Muscle of leg (tissue), 11 donors: ENCODE data around the gene PDE3A. TPM values are rescaled to one million over a fixed set of nuclear protein-coding genes. Genes with fewer than 3 reads are reported as not detected.
"Not testable (repeated sequence)": the region's sequence is repeated elsewhere in the genome, so short reads cannot be mapped to it uniquely, and the experiment has no call there.

ENCODE experiments used
- DNase-seq: peaks from one replicate; pipeline ENCODE4 v3.0.0; 2013
- H3K27ac ChIP-seq: one replicate; pipeline ENCODE4 v1.5.1; 2013; ENCODE audit warnings: mild to moderate bottlenecking, low read length, control low read depth
- H3K27me3 ChIP-seq: one replicate; pipeline ENCODE4 v1.6.1; 2013; ENCODE audit warnings: low read length; ENCODE audit not compliant: control insufficient read depth, insufficient read depth
- H3K36me3 ChIP-seq: one replicate; pipeline ENCODE4 v1.6.1; 2013; ENCODE audit warnings: low read length; ENCODE audit not compliant: control insufficient read depth, insufficient read depth
- H3K4me1 ChIP-seq: one replicate; pipeline ENCODE4 v1.6.1; 2013; ENCODE audit warnings: low read length; ENCODE audit not compliant: control insufficient read depth, insufficient read depth
- H3K4me3 ChIP-seq: one replicate; pipeline ENCODE4 v1.5.1; 2013; ENCODE audit warnings: low read length, control low read depth
- H3K9me3 ChIP-seq: replicated peaks from 2 replicates; pipeline ENCODE4 v1.6.1; 2013; ENCODE audit warnings: low read depth, low read length; ENCODE audit not compliant: control insufficient read depth
- WGBS: methylation state at CpG from one replicate; pipeline ENCODE4 v1.1.5; 2013; ENCODE audit warnings: missing lambda C conversion rate; ENCODE audit not compliant: insufficient coverage; 5-methylcytosine and 5-hydroxymethylcytosine counted together
- polyA plus RNA-seq, 8 donors: library from polyadenylated mRNA; unstranded; fragments of 120-200 nt; gene quantifications; one replicate each; pipeline versions ENCODE4 v1.2.1 to v1.2.3, GENCODE V29; 2013; ENCODE audit warnings: inconsistent platforms in 1 of 8, low replicate concordance in 1 of 8; ENCODE audit not compliant: insufficient read length in 8 of 8, insufficient read depth in 1 of 8
- total RNA-seq: library from RNA; stranded (reverse); fragments of 120-200 nt; gene quantifications from one replicate; pipeline ENCODE4 v1.2.4, GENCODE V29; 2013

PDE3A gene
- total and polyA plus RNA-seq, 9 donors: 8.4 to 12.9 (median 11.0) TPM

DNA sequence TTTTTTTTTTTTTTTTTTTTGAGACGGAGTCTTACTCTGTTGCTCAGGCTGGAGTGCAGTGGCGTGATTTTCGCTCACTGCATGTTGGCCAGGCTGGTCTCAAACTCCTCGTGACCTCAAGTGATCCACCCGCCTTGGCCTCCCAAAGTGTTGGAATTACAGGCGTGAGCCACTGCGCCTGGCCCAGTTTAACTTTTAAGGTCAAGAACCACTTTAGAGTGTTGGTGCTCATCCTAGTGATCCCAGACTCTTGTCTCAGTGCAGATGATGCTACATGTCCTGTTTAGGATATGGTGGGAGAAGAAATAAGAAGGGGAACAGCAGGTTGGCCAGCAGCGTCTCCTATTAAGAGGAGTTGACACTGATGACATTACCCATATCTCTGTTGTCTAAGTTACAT, 246.7 kb downstream of the PDE3A start:
- not testable (repeated sequence) for H3K4me3 ChIP-seq, H3K27me3 ChIP-seq, H3K4me1 ChIP-seq, H3K27ac ChIP-seq, H3K36me3 ChIP-seq, DNase-seq, H3K9me3 ChIP-seq
- 97% methylated on average over 7 of the region's 8 CpGs for WGBS

DNA sequence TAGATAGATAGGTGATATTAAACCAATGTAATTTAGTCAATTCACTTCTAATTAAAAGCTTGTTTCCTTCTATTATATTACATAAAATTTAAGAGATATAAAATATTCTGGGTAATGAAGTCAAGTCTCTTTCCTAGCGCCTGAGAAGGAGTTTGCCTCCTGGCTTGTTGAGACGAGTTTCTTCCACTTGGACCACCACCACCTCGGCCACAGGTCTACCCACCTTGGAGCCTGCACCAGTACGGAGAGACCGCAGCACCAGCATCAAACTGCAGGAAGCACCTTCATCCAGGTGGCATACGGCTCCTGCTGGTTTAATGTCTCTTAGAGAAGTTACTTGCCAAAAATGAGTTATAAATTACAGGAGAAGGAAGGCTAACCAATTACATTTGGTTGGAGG, 247.8 kb downstream of the PDE3A start:
- 88% methylated on average over 1 of the region's 6 CpGs for WGBS
- Histone ChIP-seq H3K9me3 (no peaks in the 10 kb centered on the region), H3K27me3 (no peaks in the 10 kb centered on the region), H3K4me1 (no peaks in the 10 kb centered on the region), H3K27ac (no peak overlapping the region), H3K4me3 (no peak overlapping the region), H3K36me3 (peaks cover 5% of the 10 kb centered on the region)
- DNase-seq: no peak

DNA sequence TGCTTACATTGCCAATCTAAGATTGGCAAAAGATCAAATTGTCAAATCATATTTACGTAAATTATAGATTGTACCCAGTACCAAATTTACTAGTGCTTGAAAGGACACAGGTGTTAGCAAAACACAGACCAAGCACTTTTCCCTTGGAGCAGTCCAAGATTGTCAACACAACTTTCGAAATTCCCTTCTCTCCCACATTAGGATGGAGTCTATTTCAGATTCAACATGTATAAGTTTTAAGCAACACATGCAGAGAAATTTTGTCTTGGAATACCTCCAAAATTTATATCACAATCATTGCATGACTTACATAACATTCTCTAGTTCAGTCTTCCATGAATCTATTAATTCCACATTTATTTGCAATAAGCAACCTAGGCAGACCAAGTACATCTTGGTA, 251.9 kb downstream of the PDE3A start:
- WGBS: no CpG with 5 or more reads among the region's 2 CpGs
- Histone ChIP-seq H3K36me3 (peaks cover 8% of the 10 kb centered on the region), H3K27me3 (no peaks in the 10 kb centered on the region), H3K9me3 (no peaks in the 10 kb centered on the region), H3K4me3 (no peak overlapping the region), H3K27ac (no peak overlapping the region), H3K4me1 (no peaks in the 10 kb centered on the region)
- peak; percentile 76 for DNase-seq

DNA sequence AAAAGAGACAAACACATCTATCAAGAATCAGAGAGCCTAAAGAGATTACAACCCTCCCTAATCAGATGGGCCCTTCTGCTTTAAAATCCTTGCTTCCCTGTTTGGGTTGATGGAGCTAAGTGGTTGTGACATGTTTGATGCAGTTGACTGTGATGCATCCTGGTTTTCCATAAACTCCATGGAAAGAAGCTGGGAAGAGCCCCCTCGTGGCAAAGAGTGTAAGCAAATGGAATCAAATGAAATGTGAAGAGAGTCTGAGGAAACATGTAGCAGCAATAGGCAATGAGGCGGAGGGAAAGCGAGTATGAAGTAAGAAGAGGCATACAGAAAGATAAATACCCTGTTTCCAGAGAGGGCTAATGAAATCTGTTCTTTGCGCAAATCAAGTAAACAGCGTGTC, 256.4 kb downstream of the PDE3A start:
- peak; percentile 61 for DNase-seq
- H3K36me3 ChIP-seq: peaks cover 2% of the 10 kb centered on the region
- 60% methylated on average over 3 of the region's 5 CpGs for whole genome bisulfite sequencing

DNA sequence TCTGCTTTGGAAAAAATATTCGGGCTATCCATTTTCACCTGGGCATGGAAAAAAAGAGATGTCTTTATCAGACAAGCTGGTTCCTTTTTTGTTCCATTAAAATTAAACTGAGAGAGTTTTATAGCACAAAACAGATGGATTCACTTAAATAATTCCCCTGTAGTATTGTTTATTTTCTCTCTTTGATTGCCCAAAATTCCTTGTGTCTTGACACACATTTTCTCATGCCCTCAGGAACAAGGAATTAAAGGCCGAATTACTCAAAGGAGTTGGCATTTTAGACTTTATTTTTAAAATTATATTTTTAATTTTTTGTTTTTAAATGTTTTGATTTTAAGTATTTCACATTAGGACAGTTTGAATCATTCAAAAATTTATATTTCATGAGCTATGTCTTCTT, 257.2 kb downstream of the PDE3A start:
- no CpG with 5 or more reads among the region's 2 CpGs for WGBS
- Histone ChIP-seq H3K4me1 (peaks cover 2% of the 10 kb centered on the region), H3K27ac (no peak overlapping the region), H3K9me3 (no peaks in the 10 kb centered on the region), H3K27me3 (no peaks in the 10 kb centered on the region), H3K36me3 (peaks cover 5% of the 10 kb centered on the region), H3K4me3 (no peak overlapping the region)
- DNase-seq: peak; percentile 45

More for the DNA sequence above, 256.4 kb downstream of the PDE3A start:
- H3K4me1 ChIP-seq: peaks cover 2% of the 10 kb centered on the region
- no peak overlapping the region for H3K4me3 ChIP-seq
- no peak overlapping the region for H3K27ac ChIP-seq
- H3K9me3 ChIP-seq: no peaks in the 10 kb centered on the region
- no peaks in the 10 kb centered on the region for H3K27me3 ChIP-seq

DNA sequence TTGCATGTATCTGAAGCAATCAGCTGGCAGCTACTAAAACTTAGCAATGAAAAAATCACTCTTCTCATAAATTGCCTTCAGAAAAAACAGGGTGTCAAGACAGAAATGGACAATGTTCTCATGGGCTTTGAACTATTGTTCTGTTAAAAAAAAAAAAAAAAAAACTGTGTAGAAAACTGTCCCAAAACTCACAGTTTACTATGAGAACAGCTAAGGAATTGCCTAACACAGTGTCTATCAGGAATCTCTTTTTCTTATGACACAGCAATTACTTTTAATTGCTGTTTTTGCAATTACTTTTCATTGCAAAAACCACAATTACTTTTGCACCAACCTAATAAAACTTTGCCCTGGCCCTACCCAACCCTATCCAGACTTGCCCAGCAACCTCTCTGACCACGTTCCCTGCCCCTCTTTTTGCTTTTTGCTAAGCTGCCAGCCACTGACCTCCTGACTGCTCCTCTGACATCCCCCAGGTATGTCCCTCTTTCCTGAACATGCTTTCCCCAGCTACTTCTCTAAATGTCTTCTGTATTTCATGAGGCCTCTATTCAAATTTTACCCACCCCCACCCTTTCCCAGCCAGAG, 258.8 kb downstream of the PDE3A start:
- Histone ChIP-seq H3K9me3 (no peaks in the 10 kb centered on the region), H3K4me1 (peaks cover 2% of the 10 kb centered on the region), H3K27ac (no peak overlapping the region), H3K36me3 (peaks cover 3% of the 10 kb centered on the region), H3K27me3 (no peaks in the 10 kb centered on the region), H3K4me3 (no peak overlapping the region)
- no peak for DNase-seq
- WGBS: 100% methylated on average over 1 of the region's 1 CpG

DNA sequence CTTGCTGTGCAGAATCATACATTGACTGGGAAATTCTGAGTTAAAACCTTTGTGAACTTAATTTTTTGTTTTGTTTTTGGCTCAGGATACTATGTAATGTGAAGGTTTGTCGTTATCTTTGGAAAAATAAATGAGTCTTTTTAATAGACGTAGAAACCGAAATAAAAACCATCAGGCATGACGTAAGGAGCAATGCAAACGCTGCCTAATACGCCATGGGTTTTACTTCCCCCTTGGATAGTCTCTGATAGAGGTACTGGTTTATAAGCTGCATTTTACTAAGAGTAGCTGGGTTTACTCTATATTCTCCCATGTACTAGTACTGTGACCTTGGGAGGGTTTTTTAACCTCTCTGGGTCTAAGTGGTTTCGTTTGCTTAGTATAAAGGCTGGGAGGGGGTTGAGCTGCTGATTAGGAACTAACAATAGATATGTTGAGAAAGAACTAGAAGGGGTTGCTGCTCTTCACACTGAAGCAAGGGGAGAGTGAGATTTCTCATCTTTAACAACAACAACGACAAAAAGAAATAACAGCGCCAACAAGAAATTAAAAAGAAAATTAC, 260.0 kb downstream of the PDE3A start:
- H3K27ac ChIP-seq: no peak overlapping the region
- H3K4me3 ChIP-seq: no peak overlapping the region
- DNase-seq: no peak
- peaks cover 2% of the 10 kb centered on the region for H3K36me3 ChIP-seq
- H3K9me3 ChIP-seq: no peaks in the 10 kb centered on the region
- peaks cover 2% of the 10 kb centered on the region for H3K4me1 ChIP-seq
- no peaks in the 10 kb centered on the region for H3K27me3 ChIP-seq
- WGBS: 100% methylated on average over 3 of the region's 9 CpGs

DNA sequence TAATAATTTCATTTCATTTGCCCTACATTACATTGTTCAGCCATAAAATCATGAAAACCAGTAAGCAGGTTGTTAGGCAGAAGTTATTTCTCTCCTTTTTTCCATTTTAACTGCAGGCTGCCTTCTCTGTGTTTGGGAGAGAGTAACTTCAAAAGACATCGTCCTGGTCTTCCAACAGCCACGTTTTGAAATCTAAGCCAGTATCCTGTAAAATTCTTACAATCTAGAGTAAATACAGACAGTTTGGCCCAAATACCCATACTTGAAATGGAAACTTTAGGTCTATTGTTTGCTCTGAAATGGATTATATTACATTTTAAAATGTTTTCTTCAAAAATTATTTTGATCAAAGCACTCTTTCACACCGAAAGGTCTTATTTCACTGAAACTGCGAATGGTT, 260.7 kb downstream of the PDE3A start:
- H3K27ac ChIP-seq: no peak overlapping the region
- no peaks in the 10 kb centered on the region for H3K9me3 ChIP-seq
- WGBS: no CpG with 5 or more reads among the region's 4 CpGs
- peaks cover 2% of the 10 kb centered on the region for H3K4me1 ChIP-seq
- no peak overlapping the region for H3K4me3 ChIP-seq
- peaks cover 2% of the 10 kb centered on the region for H3K36me3 ChIP-seq
- no peak for DNase-seq
- no peaks in the 10 kb centered on the region for H3K27me3 ChIP-seq

DNA sequence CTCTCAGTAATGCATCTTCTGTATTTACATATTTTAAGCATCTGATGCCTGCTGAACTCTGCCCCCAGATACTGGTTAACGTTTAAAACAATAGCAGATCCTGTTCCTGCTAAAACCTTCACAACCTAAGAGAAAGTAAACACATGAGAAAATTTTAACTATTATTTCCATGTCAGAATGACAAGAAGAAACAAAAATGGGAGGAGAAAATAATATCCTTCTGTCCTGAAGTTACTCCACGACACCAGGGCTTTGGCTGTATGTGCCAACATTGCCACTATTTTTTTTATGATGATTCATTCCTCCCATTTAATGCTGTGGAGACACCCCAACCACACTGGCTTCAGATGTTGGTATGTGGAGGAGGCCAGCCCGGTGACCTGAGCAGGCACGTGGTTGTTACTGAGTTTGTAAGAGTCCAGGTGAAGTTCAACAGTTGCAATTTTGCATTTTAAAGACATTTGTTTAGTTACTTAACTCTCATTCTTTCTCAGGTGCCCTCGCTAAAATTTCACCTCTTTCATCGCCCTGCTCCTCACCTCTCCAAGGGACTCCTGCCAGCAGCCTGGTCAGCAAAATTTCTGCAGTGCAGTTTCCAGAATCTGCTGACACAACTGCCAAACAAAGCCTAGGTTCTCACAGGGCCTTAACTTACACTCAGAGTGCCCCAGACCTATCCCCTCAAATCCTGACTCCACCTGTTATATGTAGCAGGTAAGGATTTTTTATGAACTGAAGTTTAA, 261.2 kb downstream of the PDE3A start:
- H3K36me3 ChIP-seq: peaks cover 2% of the 10 kb centered on the region
- no peak for DNase-seq
- H3K27ac ChIP-seq: no peak overlapping the region
- no peaks in the 10 kb centered on the region for H3K27me3 ChIP-seq
- H3K9me3 ChIP-seq: no peaks in the 10 kb centered on the region
- peaks cover 2% of the 10 kb centered on the region for H3K4me1 ChIP-seq
- WGBS: 60% methylated on average over 2 of the region's 6 CpGs
- H3K4me3 ChIP-seq: no peak overlapping the region

DNA sequence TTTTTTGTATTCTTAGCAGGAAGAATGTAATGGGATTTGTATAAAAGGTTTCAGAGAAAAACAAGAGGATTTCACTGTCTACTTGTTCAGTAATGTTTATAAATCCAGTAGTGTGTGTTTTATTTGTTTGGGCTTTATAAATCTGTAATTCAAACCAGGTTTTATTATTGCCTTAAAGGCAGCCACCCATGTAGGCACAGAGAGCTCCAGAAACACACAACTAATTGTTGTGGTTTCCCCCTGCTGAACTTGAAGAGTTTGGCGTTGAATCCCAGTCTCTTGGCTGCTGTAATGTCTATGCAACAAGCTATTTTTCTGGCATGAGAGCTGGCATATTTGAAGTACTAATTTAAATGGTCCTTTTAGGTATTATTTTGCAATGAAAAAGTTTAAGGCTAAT, 263.4 kb downstream of the PDE3A start:
- peaks cover 2% of the 10 kb centered on the region for H3K36me3 ChIP-seq

More for the DNA sequence above, 263.4 kb downstream of the PDE3A start:
- WGBS: 17% methylated on average over 1 of the region's 1 CpG
- H3K27me3 ChIP-seq: no peaks in the 10 kb centered on the region
- DNase-seq: peak; percentile 41
- H3K4me1 ChIP-seq: peaks cover 2% of the 10 kb centered on the region
- H3K9me3 ChIP-seq: no peaks in the 10 kb centered on the region
- no peak overlapping the region for H3K4me3 ChIP-seq
- H3K27ac ChIP-seq: no peak overlapping the region
